ENCODE measurements around the gene CST9. TPM values are rescaled to one million over a fixed set of nuclear protein-coding genes. Genes with fewer than 3 reads are reported as not detected.

CST9 gene
- total and polyA plus RNA-seq, 2 of the 8 experiments (the other 6 are each of a cell fraction or from before 2014, with no cell fraction given): 0.05 to 0.19 TPM

DNA sequence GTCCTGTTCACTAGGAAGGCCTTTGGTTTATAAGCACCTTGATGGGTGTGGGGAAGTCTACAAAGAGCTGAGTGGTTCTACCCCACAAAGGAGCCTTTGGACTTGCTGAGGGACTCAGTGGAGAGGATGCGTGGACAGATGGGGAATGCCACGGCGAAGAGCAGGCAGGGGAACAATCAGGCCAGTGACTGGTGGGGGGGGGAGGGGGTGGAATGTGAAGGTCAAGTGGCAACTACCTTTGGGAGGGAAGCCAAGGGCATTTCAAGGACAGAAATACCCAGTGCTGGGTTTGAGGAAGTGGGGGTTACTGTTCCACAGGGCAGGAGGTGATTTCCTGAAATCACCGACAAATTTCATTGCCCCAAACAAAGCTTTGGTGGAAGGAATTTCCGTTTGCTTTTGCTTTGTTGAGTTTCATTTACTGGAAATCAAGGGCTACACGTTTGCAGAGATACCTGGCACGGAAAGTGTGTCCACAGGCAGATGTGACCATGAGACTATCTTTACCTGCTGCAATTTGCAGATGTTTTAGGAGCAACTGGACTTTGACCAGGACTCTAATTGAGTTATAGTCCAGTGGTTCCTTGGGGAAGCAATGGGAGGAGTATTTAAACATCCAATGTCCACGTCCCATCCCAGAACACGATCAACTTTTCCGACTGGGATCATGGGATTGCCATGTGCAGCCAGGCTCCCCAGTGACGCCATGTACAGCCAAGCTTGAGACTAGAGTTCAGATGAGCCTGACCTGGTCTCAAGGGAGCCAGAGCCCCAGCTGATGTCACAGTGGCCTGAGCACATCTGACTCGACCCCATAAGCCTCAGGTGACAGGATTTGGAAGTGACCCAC, 24.1 kb upstream of the CST9 start:
- no peak overlapping the region for H3K4me2 ChIP-seq (ENCODE audit: insufficient read depth in 1 of 2, low read depth in 2 of 2, low read length in 2 of 2)
- POLR2A ChIA-PET (ENCODE audit: partially characterized antibody): interaction anchor here (1.2 kb wide), 1 partner anchor 8 kb away, joined by 4 read pairs; the partner anchor contains the start of gene CST3
- no peak for FAIRE-seq
- no peak for TF ChIP-seq TBP (IDR thresholded peaks at IDR 0.05; ENCODE audit: low read depth, low read length)
- TF ChIP-seq BACH1 (IDR thresholded peaks at IDR 0.05; ENCODE audit: low read length): no peak
- TF ChIP-seq, protein P1, sequence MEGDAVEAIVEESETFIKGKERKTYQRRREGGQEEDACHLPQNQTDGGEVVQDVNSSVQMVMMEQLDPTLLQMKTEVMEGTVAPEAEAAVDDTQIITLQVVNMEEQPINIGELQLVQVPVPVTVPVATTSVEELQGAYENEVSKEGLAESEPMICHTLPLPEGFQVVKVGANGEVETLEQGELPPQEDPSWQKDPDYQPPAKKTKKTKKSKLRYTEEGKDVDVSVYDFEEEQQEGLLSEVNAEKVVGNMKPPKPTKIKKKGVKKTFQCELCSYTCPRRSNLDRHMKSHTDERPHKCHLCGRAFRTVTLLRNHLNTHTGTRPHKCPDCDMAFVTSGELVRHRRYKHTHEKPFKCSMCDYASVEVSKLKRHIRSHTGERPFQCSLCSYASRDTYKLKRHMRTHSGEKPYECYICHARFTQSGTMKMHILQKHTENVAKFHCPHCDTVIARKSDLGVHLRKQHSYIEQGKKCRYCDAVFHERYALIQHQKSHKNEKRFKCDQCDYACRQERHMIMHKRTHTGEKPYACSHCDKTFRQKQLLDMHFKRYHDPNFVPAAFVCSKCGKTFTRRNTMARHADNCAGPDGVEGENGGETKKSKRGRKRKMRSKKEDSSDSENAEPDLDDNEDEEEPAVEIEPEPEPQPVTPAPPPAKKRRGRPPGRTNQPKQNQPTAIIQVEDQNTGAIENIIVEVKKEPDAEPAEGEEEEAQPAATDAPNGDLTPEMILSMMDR (IDR thresholded peaks at IDR 0.05; ENCODE audit: control extremely low read depth in 1 of 3, insufficient read depth in 1 of 3, low read depth in 1 of 3, low read length in 3 of 3): no peak
- TF ChIP-seq GABPA (IDR thresholded peaks at IDR 0.05; ENCODE audit: borderline replicate concordance, insufficient read depth, low read length): no peak
- no peak for TF ChIP-seq FOSL1 (IDR thresholded peaks at IDR 0.05; ENCODE audit: insufficient read depth, low read depth, low read length)
- no peak for TF ChIP-seq ZNF274 (IDR thresholded peaks at IDR 0.05; ENCODE audit: borderline replicate concordance, extremely low read depth, low read length)
- TF ChIP-seq YY1 (IDR thresholded peaks at IDR 0.05; ENCODE audit: low read depth, low read length): no peak
- TF ChIP-seq EP300 (IDR thresholded peaks at IDR 0.05; ENCODE audit: borderline replicate concordance in 1 of 2, low read depth in 2 of 2, low read length in 2 of 2): no peak
- no peak for TF ChIP-seq HDAC6 (IDR thresholded peaks at IDR 0.05; ENCODE audit: low read depth, low read length)

More for the DNA sequence above, 24.1 kb upstream of the CST9 start:
- Histone ChIP-seq H3K4me3 (ENCODE audit: extremely low read depth in 1 of 4, insufficient read depth in 2 of 4, low read depth in 3 of 4, low read length in 4 of 4) (no peak overlapping the region), H3K9me3 (ENCODE audit: insufficient read depth in 2 of 2, low read depth in 1 of 2, low read length in 1 of 2) (no peaks in the 10 kb centered on the region), H3K9ac (replicated peaks in 1 of 4; ENCODE audit: extremely low read depth in 1 of 4, low read depth in 3 of 4, low read length in 3 of 4) (no peak overlapping the region), H2BK20ac (ENCODE audit: low read length) (no peak overlapping the region), H3K56ac (replicated peaks; ENCODE audit: insufficient read length, low read depth, low read length) (no peak overlapping the region), H3K27ac (ENCODE audit: low read depth, low read length) (no peak overlapping the region), H3K23me2 (ENCODE audit: low read depth, low read length) (no peaks in the 10 kb centered on the region; the same call in 1 of the 2 replicates), H3K18ac (ENCODE audit: extremely low read depth, low read length) (no peak overlapping the region), H4K91ac (replicated peaks; ENCODE audit: insufficient read length, low read length) (no peak overlapping the region), H2BK15ac (ENCODE audit: low read length) (no peak overlapping the region), H3K23ac (ENCODE audit: insufficient read length) (no peak overlapping the region), H3K4me1 (replicated peaks in 1 of 4; ENCODE audit: control insufficient read depth in 3 of 4, insufficient read depth in 4 of 4, low read length in 3 of 4) (peaks cover 0 to 4% (median 1%) of the 10 kb centered on the region in 4 experiments; a peak in 2 of 7 replicates), H2BK12ac (ENCODE audit: low read depth, low read length) (no peak overlapping the region), H2BK5ac (ENCODE audit: low read depth, low read length) (no peak overlapping the region), H3K27me3 (replicated peaks in 1 of 4; ENCODE audit: control insufficient read depth in 3 of 4, extremely low read depth in 1 of 4, insufficient read depth in 3 of 4, low read length in 3 of 4) (no peaks in the 10 kb centered on the region), H2AFZ (ENCODE audit: low read length) (no peak overlapping the region), H2BK120ac (replicated peaks; ENCODE audit: low read depth, low read length) (no peak overlapping the region), H3K14ac (ENCODE audit: insufficient read length) (no peak overlapping the region), H4K8ac (ENCODE audit: extremely low read depth, insufficient read depth, low read length) (no peak overlapping the region), H3K4ac (replicated peaks; ENCODE audit: insufficient read length, low read depth, low read length) (no peak overlapping the region), H3K79me1 (ENCODE audit: low read depth, low read length) (no peaks in the 10 kb centered on the region; the same call in 1 of the 2 replicates), H3K79me2 (ENCODE audit: control insufficient read depth in 1 of 2, insufficient read depth in 2 of 2, low read length in 2 of 2) (no peaks in the 10 kb centered on the region), H3K36me3 (ENCODE audit: control insufficient read depth in 2 of 4, insufficient read depth in 4 of 4, low read length in 3 of 4) (no peaks in the 10 kb centered on the region; a peak in 1 of 8 replicates), H4K20me1 (replicated peaks in 1 of 2; ENCODE audit: control insufficient read depth in 1 of 2, insufficient read depth in 2 of 2, low read length in 2 of 2) (peaks cover 0 to under 1% of the 10 kb centered on the region in 2 experiments), H2AK5ac (ENCODE audit: low read depth, low read length) (0 out of 2 replicates have a peak overlapping the region, but pooled peaks have one; percentile 10), H4K5ac (ENCODE audit: insufficient read length, low read depth, low read length) (no peak overlapping the region)
- WGBS, 2 experiments (ENCODE audit: extremely low coverage in 1 of 2, insufficient coverage in 1 of 2, insufficient read length in 1 of 2, insufficient replicate concordance in 2 of 2, low coverage in 1 of 2, low lambda C conversion rate in 2 of 2, missing lambda C conversion rate in 1 of 2): 85% methylated on average over 10 of the region's 12 CpGs; no CpG with 5 or more reads in 1 of the 2 experiments
- no peak for DNase-seq (ENCODE audit: low read depth in 1 of 2, low spot score in 2 of 2)
- CTCF ChIA-PET (ENCODE audit: partially characterized antibody): interaction anchor here (0.7 to 1.1 kb wide), 2 partner anchors 7 to 195 kb away, joined by 3 to 4 read pairs; no protein-coding TSS in a partner anchor
